OCI-LY1 (cell line): Measurements from ENCODE around the gene PTPN12.

ENCODE experiments used
- H2AFZ ChIP-seq: fragments of 200-600 bp; sonication (generic), shearing (Covaris generic); 2 replicates; pipeline ENCODE4 v1.6.0; 2014; ENCODE audit warnings: antibody characterized with exemption, mild to moderate bottlenecking, low read length
- H3F3A ChIP-seq: fragments of 200-600 bp; sonication (generic), shearing (Covaris generic); 2 replicates; pipeline ENCODE4 v1.6.0; 2014; ENCODE audit warnings: mild to moderate bottlenecking, antibody characterized with exemption, low read length, moderate library complexity; ENCODE audit not compliant: insufficient read depth
- H3K27ac ChIP-seq: fragments of 200-600 bp; sonication (generic); 2 replicates; pipeline ENCODE4 v1.5.1; 2014; ENCODE audit warnings: low read length, mixed run types, mild to moderate bottlenecking, low read depth; ENCODE audit not compliant: poor library complexity, severe bottlenecking
- H3K27me3 ChIP-seq: fragments of 200-600 bp; sonication (generic); 2 replicates; pipeline ENCODE4 v1.6.0; 2014; ENCODE audit warnings: antibody characterized with exemption, mild to moderate bottlenecking, low read length, moderate library complexity; ENCODE audit not compliant: insufficient read depth
- H3K36me3 ChIP-seq: fragments of 200-600 bp; sonication (generic); 2 replicates; pipeline ENCODE4 v1.6.1; 2014; ENCODE audit warnings: mild to moderate bottlenecking, antibody characterized with exemption, low read length, moderate library complexity, mixed read lengths; ENCODE audit not compliant: insufficient read depth
- H3K4me1 ChIP-seq: fragments of 200-600 bp; sonication (generic); 2 replicates; pipeline ENCODE4 v1.5.1; 2014; ENCODE audit warnings: mild to moderate bottlenecking, low read length, moderate library complexity; ENCODE audit not compliant: insufficient read depth, severe bottlenecking
- H3K4me2 ChIP-seq: fragments of 200-600 bp; sonication (generic), shearing (Covaris generic); 2 replicates; pipeline ENCODE4 v1.6.1; 2014; ENCODE audit warnings: low read length
- H3K4me3 ChIP-seq: fragments of 200-600 bp; sonication (generic); 2 replicates; pipeline ENCODE4 v1.5.1; 2014; ENCODE audit warnings: low read length, low read depth, mild to moderate bottlenecking, mixed read lengths; ENCODE audit not compliant: poor library complexity, severe bottlenecking
- H3K79me2 ChIP-seq: fragments of 200-600 bp; shearing (Covaris generic); 2 replicates; pipeline ENCODE4 v1.6.1; 2016; ENCODE audit warnings: mixed run types, low read length, mixed read lengths; ENCODE audit not compliant: insufficient read depth
- H3K9ac ChIP-seq: fragments of 200-600 bp; sonication (generic), shearing (Covaris generic); 2 replicates; pipeline ENCODE4 v1.6.1; 2014; ENCODE audit warnings: mild to moderate bottlenecking, low read length, mixed read lengths
- H3K9me2 ChIP-seq: fragments of 200-600 bp; sonication (generic), shearing (Covaris generic); 2 replicates; pipeline ENCODE4 v1.6.1; 2014; ENCODE audit warnings: low read depth, mild to moderate bottlenecking, low read length, mixed read lengths
- H3K9me3 ChIP-seq: fragments of 200-600 bp; shearing (Covaris generic); 2 replicates; pipeline ENCODE4 v1.6.1; 2014; ENCODE audit warnings: low read length, mixed read lengths
- H4K20me1 ChIP-seq: fragments of 200-600 bp; sonication (generic), shearing (Covaris generic); 2 replicates; pipeline ENCODE4 v1.6.0; 2016; ENCODE audit warnings: mild to moderate bottlenecking, low read length; ENCODE audit not compliant: insufficient read depth
- CTCF ChIP-seq: fragments of 200-600 bp; sonication (generic), shearing (Covaris generic); IDR thresholded peaks from 2 replicates; pipeline ENCODE4 v1.5.1; 2017; ENCODE audit warnings: mild to moderate bottlenecking, antibody characterized with exemption, low read length, moderate library complexity, mixed read lengths
- EZH2 ChIP-seq: fragments of 200-600 bp; sonication (generic), shearing (Covaris generic); IDR thresholded peaks from 2 replicates; pipeline ENCODE4 v1.8.0; 2017; ENCODE audit warnings: borderline replicate concordance, mixed run types, mild to moderate bottlenecking, antibody characterized with exemption, low read length, moderate library complexity, mixed read lengths

The PTPN12 gene

DNA sequence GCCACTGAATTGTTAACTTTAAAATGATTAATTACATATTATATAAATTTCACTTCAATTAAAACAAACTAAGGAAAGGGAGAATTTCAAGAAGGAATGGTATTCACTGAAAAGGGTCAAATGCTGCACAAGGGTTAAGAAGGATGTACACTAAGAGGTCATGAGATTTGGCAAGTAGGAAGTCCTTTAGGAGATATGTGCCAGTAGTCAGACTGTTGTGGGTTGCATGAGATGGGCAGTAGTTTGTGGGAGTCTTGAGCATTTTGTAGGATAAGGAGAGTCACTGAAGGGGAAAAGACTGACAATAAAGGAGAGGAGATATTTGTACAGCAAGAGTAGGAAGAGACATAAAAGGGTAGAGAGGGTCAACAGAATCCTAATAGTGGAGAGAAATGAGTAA, 12.4 kb upstream of the PTPN12 start:
- H3K4me2 ChIP-seq, result no peak overlapping the region
- no peak overlapping the region for H2AFZ ChIP-seq

DNA sequence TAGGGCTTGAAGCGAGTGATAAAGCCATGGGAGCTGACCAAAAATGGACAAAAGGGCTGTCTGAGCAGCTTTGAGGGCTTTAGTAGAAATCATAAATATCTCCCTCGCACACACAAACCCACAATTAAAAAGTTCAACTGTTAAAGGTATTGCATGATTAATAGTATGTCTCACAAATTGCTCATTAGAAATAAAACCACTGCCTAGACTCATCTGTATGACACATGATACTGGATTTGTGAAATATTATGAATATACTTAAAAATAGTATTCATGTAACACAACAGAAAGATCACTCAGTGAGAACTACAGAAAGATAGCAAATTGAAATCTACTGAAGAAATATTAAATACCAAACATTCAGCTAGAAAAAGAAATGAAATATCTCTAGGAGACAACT, 11.9 kb upstream of the PTPN12 start:
- Histone ChIP-seq H3K4me2 (no peak overlapping the region), H3F3A (no peaks in the 10 kb centered on the region), H3K27ac (no peak overlapping the region), H2AFZ (no peak overlapping the region), H4K20me1 (no peaks in the 10 kb centered on the region), H3K4me3 (no peak overlapping the region), H3K9ac (no peak overlapping the region), H3K36me3 (no peaks in the 10 kb centered on the region), H3K79me2 (no peaks in the 10 kb centered on the region), H3K27me3 (no peaks in the 10 kb centered on the region; the same call in 1 of the 2 replicates), H3K4me1 (no peaks in the 10 kb centered on the region), H3K9me2 (no peaks in the 10 kb centered on the region), H3K9me3 (no peaks in the 10 kb centered on the region)
- TF ChIP-seq CTCF (no peak), EZH2 (no peak)

More for the DNA sequence above, 12.4 kb upstream of the PTPN12 start:
- Histone ChIP-seq H3K4me1 (no peaks in the 10 kb centered on the region), H3K4me3 (no peak overlapping the region), H3K79me2 (no peaks in the 10 kb centered on the region), H3K9me2 (no peaks in the 10 kb centered on the region), H3K27me3 (no peaks in the 10 kb centered on the region; the same call in 1 of the 2 replicates), H4K20me1 (no peaks in the 10 kb centered on the region), H3K9ac (no peak overlapping the region), H3K27ac (no peak overlapping the region), H3F3A (no peaks in the 10 kb centered on the region), H3K36me3 (no peaks in the 10 kb centered on the region), H3K9me3 (no peaks in the 10 kb centered on the region)
- TF ChIP-seq EZH2 (no peak), CTCF (no peak)

- no peaks in the 10 kb centered on the region for H3K36me3 ChIP-seq
- peaks cover 10% of the 10 kb centered on the region for H3K4me1 ChIP-seq
- peaks cover 6% of the 10 kb centered on the region; the same call in 1 of the 2 replicates for H3F3A ChIP-seq
- H3K79me2 ChIP-seq, result no peaks in the 10 kb centered on the region
- H4K20me1 ChIP-seq, result no peaks in the 10 kb centered on the region
- H3K27me3 ChIP-seq, result no peaks in the 10 kb centered on the region; the same call in 1 of the 2 replicates
- H3K4me2 ChIP-seq, result no peak overlapping the region
- H2AFZ ChIP-seq, result no peak overlapping the region
- H3K9ac ChIP-seq, result no peak overlapping the region
- no peak overlapping the region for H3K4me3 ChIP-seq
- no peak overlapping the region for H3K27ac ChIP-seq
- no peak for TF ChIP-seq CTCF
- TF ChIP-seq EZH2, result no peak
- H3K9me3 ChIP-seq, result no peaks in the 10 kb centered on the region
- H3K9me2 ChIP-seq, result no peaks in the 10 kb centered on the region
Measured at GRCh38 chr7:77528368-77528767, 8.7 kb upstream of the PTPN12 start.
